Activated CD4-positive, alpha-beta T cell treated with anti-CD3 and anti-CD28 coated beads, Interleukin-2, Interleukin-4, amounts not matched to agents 100 ng/mL and 50 ng/mL, durations not matched to agents 16 hours and 8 hours (primary cell): ENCODE measurements around the gene PTK6.

Experiments
- DNase-seq: peaks from one replicate; pipeline ENCODE4 v3.0.0-alpha.2; 2020; ENCODE audit warnings: low spot score

The PTK6 gene

GRCh38 chr20:63505723-63506122 lies 31.5 kb downstream of the PTK6 start:
- DNase-seq, result no peak

GRCh38 chr20:63505281-63505680 lies 31.9 kb downstream of the PTK6 start:
- DNase-seq, result no peak

- DNase-seq, result no peak
These were observed 32.5 kb downstream of the PTK6 start for GRCh38 chr20:63504642-63505041.

GRCh38 chr20:63503524-63503923 lies 33.7 kb downstream of the PTK6 start:
- DNase-seq, result no peak

GRCh38 chr20:63502671-63503172 lies 34.5 kb downstream of the PTK6 start:
- no peak for DNase-seq

GRCh38 chr20:63501818-63502670 lies 35.1 kb downstream of the PTK6 start:
- DNase-seq, result no peak

- no peak for DNase-seq
These were observed 36.0 kb downstream of the PTK6 start for GRCh38 chr20:63500902-63501817.

GRCh38 chr20:63500151-63500901 lies 36.9 kb downstream of the PTK6 start:
- no peak for DNase-seq

- no peak for DNase-seq
These were observed 37.7 kb downstream of the PTK6 start for GRCh38 chr20:63499338-63499969.

- no peak for DNase-seq
These were observed 38.2 kb downstream of the PTK6 start, which contains the start of gene EEF1A2 for GRCh38 chr20:63498960-63499337. EEF1A2 (minus strand) TSS chr20:63499083; CDS start chr20:63497763, 1,320 bp downstream.

GRCh38 chr20:63497946-63498935 lies 38.9 kb downstream of the PTK6 start:
- DNase-seq, result no peak

- DNase-seq, result no peak
These were observed 39.8 kb downstream of the PTK6 start for GRCh38 chr20:63497138-63497945.

GRCh38 chr20:63496596-63497120 lies 40.5 kb downstream of the PTK6 start:
- no peak for DNase-seq

- peak; percentile 73 for DNase-seq
These were observed 41.2 kb downstream of the PTK6 start for GRCh38 chr20:63495741-63496595.

GRCh38 chr20:63495167-63495720 lies 41.9 kb downstream of the PTK6 start:
- DNase-seq, result no peak

GRCh38 chr20:63494420-63495166 lies 42.6 kb downstream of the PTK6 start:
- DNase-seq, result no peak

- no peak for DNase-seq
These were observed 43.1 kb downstream of the PTK6 start for GRCh38 chr20:63494084-63494419.
